ENCODE measurements around the gene CASZ1. TPM values are rescaled to one million over a fixed set of nuclear protein-coding genes. Genes with fewer than 3 reads are reported as not detected.

Gene CASZ1
- total and polyA plus RNA-seq, 8 donors, result 6.0 to 166 (median 39.8) TPM

DNA sequence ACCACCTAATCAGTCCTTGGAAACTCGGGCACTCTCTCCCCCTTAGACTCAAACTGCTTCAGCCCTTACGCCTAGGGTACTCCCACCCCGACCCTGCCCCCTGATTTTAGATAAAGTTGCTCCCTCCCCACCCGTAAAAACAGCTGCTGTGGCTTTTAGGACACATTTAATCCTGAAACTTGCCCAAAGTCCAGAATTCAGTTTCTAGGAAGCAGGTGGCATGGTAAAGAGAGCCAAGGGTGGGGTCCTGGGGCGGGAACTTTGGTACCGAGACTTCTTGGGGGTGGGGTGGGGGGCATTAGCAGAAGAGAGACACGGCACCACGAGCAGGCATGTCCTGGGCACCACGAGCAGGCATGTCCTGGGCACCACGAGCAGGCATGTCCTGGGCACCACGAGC is 52.4 kb downstream of the CASZ1 start:
- no peak overlapping the region for H3K4me3 ChIP-seq
- no peaks in the 10 kb centered on the region for H3K9me3 ChIP-seq
- peaks cover 0 to 6% (median 2%) of the 10 kb centered on the region in 4 donors for H3K36me3 ChIP-seq
- TF ChIP-seq POLR2A (IDR thresholded peaks at IDR 0.05), result no peak
- no peak for TF ChIP-seq POLR2AphosphoS5 (IDR thresholded peaks at IDR 0.05)
- no peak for TF ChIP-seq EP300 (IDR thresholded peaks at IDR 0.05)
- TF ChIP-seq, protein P1, sequence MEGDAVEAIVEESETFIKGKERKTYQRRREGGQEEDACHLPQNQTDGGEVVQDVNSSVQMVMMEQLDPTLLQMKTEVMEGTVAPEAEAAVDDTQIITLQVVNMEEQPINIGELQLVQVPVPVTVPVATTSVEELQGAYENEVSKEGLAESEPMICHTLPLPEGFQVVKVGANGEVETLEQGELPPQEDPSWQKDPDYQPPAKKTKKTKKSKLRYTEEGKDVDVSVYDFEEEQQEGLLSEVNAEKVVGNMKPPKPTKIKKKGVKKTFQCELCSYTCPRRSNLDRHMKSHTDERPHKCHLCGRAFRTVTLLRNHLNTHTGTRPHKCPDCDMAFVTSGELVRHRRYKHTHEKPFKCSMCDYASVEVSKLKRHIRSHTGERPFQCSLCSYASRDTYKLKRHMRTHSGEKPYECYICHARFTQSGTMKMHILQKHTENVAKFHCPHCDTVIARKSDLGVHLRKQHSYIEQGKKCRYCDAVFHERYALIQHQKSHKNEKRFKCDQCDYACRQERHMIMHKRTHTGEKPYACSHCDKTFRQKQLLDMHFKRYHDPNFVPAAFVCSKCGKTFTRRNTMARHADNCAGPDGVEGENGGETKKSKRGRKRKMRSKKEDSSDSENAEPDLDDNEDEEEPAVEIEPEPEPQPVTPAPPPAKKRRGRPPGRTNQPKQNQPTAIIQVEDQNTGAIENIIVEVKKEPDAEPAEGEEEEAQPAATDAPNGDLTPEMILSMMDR (IDR thresholded peaks at IDR 0.05), result no peak
- peak overlapping the region in 2 of 5 donors; percentile 20 to 46 for H3K27ac ChIP-seq
- no peaks in the 10 kb centered on the region for H3K27me3 ChIP-seq
- 20 to 55% (median 49%) methylated on average over 4 to 11 of the region's 11 CpGs for WGBS, 5 donors
- peaks cover 15 to 61% (median 28%) of the 10 kb centered on the region in 4 donors for H3K4me1 ChIP-seq
- DNase-seq, result no peak
- intact Hi-C loops (cut with DNase I; ENCODE audit: low total_unique reads), result no loop called here

DNA sequence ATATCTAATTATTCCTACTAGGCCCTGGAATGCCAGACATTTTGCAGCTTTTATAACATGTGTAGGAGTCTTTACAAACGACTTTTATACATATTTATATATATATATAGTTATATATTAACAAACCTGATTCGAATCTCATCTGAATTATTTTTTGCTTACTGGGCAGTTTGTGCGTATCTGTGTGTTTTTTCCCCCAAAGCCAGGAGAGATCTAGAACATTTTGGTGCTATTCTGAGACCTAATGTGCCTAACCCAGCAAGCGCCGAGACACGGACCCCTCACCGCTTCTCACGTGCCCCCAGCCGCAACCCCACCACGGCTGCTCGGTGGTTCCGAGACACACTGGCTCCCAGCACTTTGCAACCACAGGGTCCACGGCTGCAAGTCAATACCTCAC is 54.8 kb downstream of the CASZ1 start:
- WGBS, 5 donors, result 78 to 84% (median 83%) methylated on average over 13 of the region's 13 CpGs
- intact Hi-C loops (cut with DNase I; ENCODE audit: low total_unique reads), result no loop called here
- peaks cover 32 to 73% (median 48%) of the 10 kb centered on the region in 4 donors for H3K4me1 ChIP-seq
- TF ChIP-seq, protein P1 (IDR thresholded peaks at IDR 0.05), result no peak
- TF ChIP-seq POLR2A (IDR thresholded peaks at IDR 0.05) (no peak), POLR2AphosphoS5 (IDR thresholded peaks at IDR 0.05) (no peak), EP300 (IDR thresholded peaks at IDR 0.05) (no peak)
- H3K27me3 ChIP-seq, result no peaks in the 10 kb centered on the region
- no peaks in the 10 kb centered on the region for H3K9me3 ChIP-seq
- H3K36me3 ChIP-seq, result no peaks in the 10 kb centered on the region
- no peak overlapping the region for H3K4me3 ChIP-seq
- no peak overlapping the region for H3K27ac ChIP-seq
- no peak for DNase-seq

DNA sequence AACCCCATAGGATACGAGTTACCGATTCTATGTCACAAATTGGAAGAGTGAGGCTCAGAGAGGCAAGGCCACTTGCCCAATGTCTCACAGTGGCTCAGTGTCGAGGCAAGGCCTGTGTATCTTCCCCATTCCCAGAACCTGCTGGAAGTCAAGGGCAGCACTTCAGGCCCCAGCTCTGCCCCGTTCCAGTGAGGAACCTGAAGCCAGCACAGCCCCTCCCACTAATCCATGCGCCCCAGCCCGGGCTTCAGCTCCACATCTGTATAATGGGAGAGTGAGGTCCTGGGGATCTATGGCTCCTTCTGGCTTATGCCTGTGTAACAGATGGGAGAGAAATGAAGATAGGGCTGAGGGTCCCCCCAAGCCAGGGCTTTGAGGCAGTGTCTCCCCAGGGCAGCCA is 56.3 kb downstream of the CASZ1 start:
- H3K27ac ChIP-seq, result peak overlapping the region; percentile 76 to 90 (median 87)
- H3K27me3 ChIP-seq, result no peaks in the 10 kb centered on the region
- TF ChIP-seq POLR2AphosphoS5 (IDR thresholded peaks at IDR 0.05) (no peak), EP300 (IDR thresholded peaks at IDR 0.05) (no peak), POLR2A (IDR thresholded peaks at IDR 0.05) (no peak)
- TF ChIP-seq, protein P1 (IDR thresholded peaks at IDR 0.05), result no peak
- intact Hi-C loops (cut with DNase I; ENCODE audit: low total_unique reads), result no loop called here
- no peak for DNase-seq
- H3K4me3 ChIP-seq, result no peak overlapping the region
- H3K36me3 ChIP-seq, result no peaks in the 10 kb centered on the region
- 67 to 82% (median 73%) methylated on average over 6 of the region's 6 CpGs for WGBS, 5 donors
- peaks cover 44 to 73% (median 53%) of the 10 kb centered on the region in 4 donors for H3K4me1 ChIP-seq
- H3K9me3 ChIP-seq, result no peaks in the 10 kb centered on the region

DNA sequence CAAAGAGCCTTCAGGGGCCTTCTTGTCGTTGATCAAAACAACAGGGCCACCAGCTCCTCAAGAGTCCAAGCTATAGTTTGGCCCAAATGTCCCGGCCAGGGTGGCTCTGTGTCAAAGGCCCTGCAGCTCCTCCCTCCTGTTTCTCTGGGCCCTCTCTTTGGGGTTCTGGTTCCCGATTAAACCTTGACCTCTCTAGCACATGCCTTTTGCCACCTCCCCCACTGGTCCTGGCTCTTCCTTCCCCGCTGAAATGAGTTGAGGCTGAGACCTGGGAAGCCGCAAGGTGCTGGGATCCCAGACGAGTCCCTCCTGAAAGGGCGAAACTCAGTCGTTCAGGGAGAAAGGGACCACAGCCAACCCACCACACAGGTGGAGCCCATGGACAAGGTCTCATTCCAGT is 56.9 kb downstream of the CASZ1 start:
- DNase-seq, result no peak
- no peak overlapping the region for H3K4me3 ChIP-seq
- intact Hi-C loops (cut with DNase I; ENCODE audit: low total_unique reads), result no loop called here
- H3K27me3 ChIP-seq, result no peaks in the 10 kb centered on the region
- TF ChIP-seq POLR2A (IDR thresholded peaks at IDR 0.05), result no peak
- TF ChIP-seq EP300 (IDR thresholded peaks at IDR 0.05), result no peak
- TF ChIP-seq, protein P1 (IDR thresholded peaks at IDR 0.05), result no peak
- TF ChIP-seq POLR2AphosphoS5 (IDR thresholded peaks at IDR 0.05), result no peak
- WGBS, 5 donors, result 45 to 73% (median 57%) methylated on average over 8 of the region's 8 CpGs
- no peaks in the 10 kb centered on the region for H3K36me3 ChIP-seq
- peak overlapping the region; percentile 76 to 90 (median 87) for H3K27ac ChIP-seq
- H3K4me1 ChIP-seq, result peaks cover 44 to 73% (median 54%) of the 10 kb centered on the region in 4 donors
- H3K9me3 ChIP-seq, result no peaks in the 10 kb centered on the region

Data from stomach (tissue), 9 donors.